ENCODE measurements around the gene IGFBP5.

Gene IGFBP5

DNA sequence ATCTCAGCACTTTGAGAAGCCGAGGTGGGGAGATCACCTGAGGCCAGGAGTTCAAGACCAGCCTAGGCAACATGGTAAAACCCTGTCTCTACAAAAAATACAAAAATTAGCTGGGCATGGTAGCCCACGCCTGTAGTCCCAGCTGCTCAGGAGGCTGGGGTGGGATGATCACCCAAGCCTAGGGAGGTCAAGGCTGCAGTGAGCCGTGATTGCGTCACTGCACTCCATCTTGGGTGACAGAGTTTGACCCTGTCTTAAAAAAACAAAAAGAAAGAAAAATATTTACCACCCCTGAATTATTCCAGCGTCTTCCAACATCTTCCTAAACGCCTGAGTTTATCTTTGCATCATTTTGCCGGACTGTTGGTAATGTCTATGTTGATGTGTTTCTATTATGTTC is 6.2 kb upstream of the IGFBP5 start:
- Histone ChIP-seq H3K27ac (no peak overlapping the region), H3K4me3 (no peak overlapping the region)
- TF ChIP-seq, protein P1, sequence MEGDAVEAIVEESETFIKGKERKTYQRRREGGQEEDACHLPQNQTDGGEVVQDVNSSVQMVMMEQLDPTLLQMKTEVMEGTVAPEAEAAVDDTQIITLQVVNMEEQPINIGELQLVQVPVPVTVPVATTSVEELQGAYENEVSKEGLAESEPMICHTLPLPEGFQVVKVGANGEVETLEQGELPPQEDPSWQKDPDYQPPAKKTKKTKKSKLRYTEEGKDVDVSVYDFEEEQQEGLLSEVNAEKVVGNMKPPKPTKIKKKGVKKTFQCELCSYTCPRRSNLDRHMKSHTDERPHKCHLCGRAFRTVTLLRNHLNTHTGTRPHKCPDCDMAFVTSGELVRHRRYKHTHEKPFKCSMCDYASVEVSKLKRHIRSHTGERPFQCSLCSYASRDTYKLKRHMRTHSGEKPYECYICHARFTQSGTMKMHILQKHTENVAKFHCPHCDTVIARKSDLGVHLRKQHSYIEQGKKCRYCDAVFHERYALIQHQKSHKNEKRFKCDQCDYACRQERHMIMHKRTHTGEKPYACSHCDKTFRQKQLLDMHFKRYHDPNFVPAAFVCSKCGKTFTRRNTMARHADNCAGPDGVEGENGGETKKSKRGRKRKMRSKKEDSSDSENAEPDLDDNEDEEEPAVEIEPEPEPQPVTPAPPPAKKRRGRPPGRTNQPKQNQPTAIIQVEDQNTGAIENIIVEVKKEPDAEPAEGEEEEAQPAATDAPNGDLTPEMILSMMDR (IDR thresholded peaks at IDR 0.05), result no peak
- no peak for DNase-seq (ENCODE audit: low spot score)

DNA sequence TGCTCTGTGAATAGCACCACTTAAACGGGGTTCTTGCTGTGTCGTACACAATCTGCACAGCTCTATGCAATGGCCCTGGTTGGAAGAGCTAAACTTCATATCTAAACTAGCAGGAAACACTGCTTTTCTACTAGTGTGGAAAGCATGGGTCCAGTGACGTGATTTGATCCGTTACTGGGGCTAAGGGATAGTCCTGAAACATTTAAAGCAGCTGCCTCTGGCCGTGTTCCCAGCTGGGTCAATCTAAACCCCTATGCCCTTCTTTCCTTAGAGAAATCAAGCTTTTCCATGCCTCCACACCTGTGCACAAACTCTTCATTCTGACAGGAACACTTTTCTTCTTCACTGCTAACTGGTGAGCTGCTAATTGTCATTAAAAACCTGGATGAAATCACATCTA is 5.4 kb upstream of the IGFBP5 start:
- TF ChIP-seq, protein P1 (IDR thresholded peaks at IDR 0.05), result no peak
- DNase-seq (ENCODE audit: low spot score), result no peak
- Histone ChIP-seq H3K27ac (peak overlapping the region; percentile 10 to 73), H3K4me3 (no peak overlapping the region)

DNA sequence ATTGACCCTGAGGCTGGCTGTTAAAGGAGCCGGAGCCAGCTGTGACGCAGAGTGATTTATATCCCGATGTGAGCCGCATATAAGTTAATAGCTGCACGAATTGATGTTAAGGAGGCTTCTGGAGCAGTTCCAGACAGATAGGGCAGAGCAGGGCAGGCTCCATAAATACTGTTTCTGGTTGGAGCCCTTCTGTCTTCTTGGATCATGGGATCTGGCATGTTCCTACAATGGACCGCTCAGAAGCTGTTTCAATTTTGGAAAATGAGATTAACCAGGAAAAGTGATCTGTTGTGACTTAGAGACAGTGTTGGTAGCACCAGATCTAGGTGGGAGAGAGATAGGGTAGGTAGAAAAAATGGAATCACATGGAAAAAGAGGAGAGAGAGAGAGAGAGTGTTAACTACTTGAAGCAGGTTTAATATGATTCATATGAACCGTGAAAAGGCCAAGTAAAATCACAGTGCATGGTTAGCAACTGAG is 4.8 kb upstream of the IGFBP5 start:
- TF ChIP-seq, protein P1 (IDR thresholded peaks at IDR 0.05), result no peak
- peak overlapping the region; percentile 10 to 73 for H3K27ac ChIP-seq

DNA sequence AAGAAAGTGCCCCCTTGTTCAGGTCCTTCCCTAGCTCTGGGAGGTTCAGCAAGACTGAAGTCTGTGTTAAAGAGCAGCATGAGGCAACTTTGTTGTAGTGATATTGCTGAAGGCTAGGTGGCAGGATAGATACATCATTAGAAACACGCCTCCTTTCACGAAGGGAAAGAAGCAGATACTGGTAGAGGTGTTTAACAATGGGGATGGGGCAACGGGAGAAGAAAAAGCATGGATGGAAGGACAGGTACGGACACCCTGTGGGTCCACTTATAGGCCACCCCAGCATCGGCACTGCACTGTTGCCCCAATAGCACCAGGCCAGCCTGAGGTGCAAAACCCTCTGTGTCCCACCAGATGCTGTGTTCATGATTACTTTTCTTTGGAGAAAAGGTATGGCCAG is 3.5 kb upstream of the IGFBP5 start:
- Histone ChIP-seq H3K27ac (peak overlapping the region; percentile 19 to 44), H3K4me3 (no peak overlapping the region)
- no peak for DNase-seq (ENCODE audit: low spot score)
- TF ChIP-seq, protein P1 (IDR thresholded peaks at IDR 0.05), result peak; percentile 42

More for the DNA sequence above, 4.8 kb upstream of the IGFBP5 start:
- peak overlapping the region; percentile 50 for H3K4me3 ChIP-seq
- no peak for DNase-seq (ENCODE audit: low spot score)

DNA sequence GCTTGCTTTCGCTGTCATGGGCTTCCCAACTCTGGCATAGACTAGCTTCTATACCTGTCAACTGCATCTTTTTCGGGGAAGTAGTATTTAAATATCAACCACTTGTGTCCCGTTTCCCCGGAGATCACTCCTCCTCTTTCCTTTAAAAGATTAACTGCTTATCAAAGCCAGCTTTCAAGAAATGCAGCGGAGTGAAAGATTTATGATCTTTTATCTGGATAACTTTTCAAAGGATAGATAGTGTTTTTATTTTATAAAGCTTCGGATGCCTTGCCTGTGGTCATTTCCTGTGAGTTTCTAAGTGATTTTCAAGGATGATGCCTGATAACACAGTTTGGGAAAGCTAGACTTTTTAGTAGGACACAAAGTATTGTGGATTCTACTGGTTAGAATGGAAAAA is 2.9 kb upstream of the IGFBP5 start:
- peak overlapping the region; percentile 19 to 44 for H3K27ac ChIP-seq
- TF ChIP-seq, protein P1 (IDR thresholded peaks at IDR 0.05), result no peak
- no peak overlapping the region for H3K4me3 ChIP-seq
- no peak for DNase-seq (ENCODE audit: low spot score)

DNA sequence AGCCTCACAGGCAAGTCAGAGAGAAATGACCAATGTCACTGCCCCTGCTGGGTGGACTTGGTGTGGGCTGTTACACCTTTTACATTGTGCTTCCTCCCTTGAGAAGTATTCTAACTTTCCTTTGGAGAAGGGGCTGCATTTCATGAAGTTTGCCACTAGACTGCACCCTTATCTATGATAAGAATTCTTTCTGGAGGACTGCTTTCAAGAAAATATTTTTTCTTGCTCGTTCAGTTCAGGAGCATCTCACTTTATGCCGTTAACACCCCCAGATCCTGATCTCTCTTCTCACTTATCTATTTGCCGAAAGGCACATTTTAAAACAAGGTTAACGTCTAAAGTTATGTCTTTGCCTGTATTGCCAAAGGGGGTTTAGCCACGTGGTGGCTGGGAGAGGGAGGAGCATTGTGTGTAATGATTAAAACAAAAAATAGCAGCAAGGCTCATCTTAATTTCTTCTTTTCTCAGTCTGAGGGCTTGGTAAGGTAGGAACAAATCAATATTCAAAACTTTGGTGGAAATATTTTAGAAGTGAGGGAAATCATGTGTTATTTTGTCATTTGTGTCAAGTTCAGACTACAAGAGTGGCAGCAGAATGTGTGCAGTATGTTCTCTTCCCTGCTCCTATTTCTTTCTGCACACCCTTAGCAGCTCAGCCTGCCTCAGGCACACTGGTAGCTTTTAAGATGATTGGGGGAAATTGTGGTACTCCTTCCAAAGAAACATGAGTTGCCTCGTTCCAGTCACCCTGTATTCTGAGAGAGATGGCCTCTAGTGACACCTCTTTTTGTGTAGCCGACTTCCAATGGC is 1.6 kb upstream of the IGFBP5 start:
- DNase-seq (ENCODE audit: low spot score), result no peak
- no peak overlapping the region for H3K4me3 ChIP-seq
- TF ChIP-seq, protein P1 (IDR thresholded peaks at IDR 0.05), result peak; percentile 22
- H3K27ac ChIP-seq, result peak overlapping the region; percentile 24 to 95

DNA sequence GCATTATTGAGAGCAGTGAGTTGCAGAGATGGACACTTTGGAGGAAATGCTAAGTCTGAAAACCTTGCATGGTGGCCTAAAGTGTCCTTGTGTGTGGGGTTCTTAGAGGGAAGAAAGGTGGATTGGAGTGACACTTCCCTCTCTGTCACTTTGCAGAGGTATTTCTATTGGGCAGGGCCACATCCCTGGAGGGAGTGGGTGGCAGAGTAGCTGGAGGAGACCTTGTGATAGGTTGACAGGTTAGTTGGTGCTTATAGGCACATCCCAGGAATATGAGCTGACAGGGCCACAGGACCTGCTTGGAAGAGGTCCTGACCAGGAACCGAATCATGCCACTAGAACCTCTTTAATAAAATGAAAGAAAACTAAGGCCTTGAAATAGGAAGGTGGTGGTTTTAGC is 972 bp upstream of the IGFBP5 start:
- Histone ChIP-seq H3K27ac (peak overlapping the region; percentile 24 to 95), H3K4me3 (no peak overlapping the region)
- no peak for DNase-seq (ENCODE audit: low spot score)
- TF ChIP-seq, protein P1 (IDR thresholded peaks at IDR 0.05), result no peak
